Stimulated activated CD4-positive, alpha-beta T cell treated with anti-CD3 and anti-CD28 coated beads, TNF-alpha, amount 100 ng/mL, for 24 hours (primary cell): ENCODE data around the gene GABRR2.
"Not testable (repeated sequence)": the region's sequence is repeated elsewhere in the genome, so short reads cannot be mapped to it uniquely, and the experiment has no call there.

Experiments used
- DNase-seq, 3 experiments: peaks; one replicate each; pipeline ENCODE4 v3.0.0-alpha.2; 2020; ENCODE audit warnings: low read depth in 3 of 3

GABRR2 gene

GRCh38 chr6:89257781-89258180 lies 57.3 kb downstream of the GABRR2 start:
- no peak for DNase-seq

DNA sequence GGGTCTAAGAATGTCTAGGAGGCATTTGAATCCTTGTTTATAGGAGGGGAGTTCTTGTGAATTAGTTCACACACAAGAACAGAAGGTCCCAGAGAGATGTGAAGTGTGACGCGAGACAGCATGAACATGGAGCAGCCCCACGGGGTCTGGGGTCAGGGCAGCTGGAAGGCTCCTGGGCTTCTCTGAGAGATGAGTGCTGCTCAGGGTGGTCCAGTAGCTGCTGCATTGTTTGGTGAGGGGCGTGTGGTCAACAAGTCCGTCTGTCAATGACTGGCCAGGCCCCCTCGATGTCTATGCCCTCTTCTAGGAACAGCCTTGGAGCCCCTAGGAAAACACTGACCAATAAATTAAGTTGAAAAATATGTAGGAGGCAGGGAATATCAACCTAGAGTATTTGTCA lies 57.8 kb downstream of the GABRR2 start:
- DNase-seq, result no peak

GRCh38 chr6:89255417-89255816 lies 59.7 kb downstream of the GABRR2 start:
- no peak for DNase-seq

GRCh38 chr6:89254569-89254968 lies 60.5 kb downstream of the GABRR2 start:
- no peak for DNase-seq

DNA sequence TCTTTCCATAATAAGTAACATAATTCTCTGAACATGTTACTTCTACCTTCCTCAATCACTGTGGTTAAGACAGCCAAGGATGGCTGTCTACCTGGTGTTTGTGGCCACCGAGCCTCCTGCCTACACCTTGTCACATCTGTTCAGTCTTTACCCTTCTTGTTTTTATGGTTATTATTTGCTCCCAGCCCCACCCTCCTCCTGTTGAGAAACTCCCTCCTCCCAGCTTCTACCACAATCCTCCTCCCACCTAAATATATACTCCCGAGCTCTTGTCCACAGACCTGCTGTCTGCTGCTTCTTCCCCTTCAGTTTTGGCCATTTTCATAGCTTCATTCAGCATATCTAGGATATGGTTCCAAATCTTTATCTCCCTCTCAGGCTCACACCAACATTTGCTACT lies 62.2 kb downstream of the GABRR2 start:
- DNase-seq, result no peak

DNA sequence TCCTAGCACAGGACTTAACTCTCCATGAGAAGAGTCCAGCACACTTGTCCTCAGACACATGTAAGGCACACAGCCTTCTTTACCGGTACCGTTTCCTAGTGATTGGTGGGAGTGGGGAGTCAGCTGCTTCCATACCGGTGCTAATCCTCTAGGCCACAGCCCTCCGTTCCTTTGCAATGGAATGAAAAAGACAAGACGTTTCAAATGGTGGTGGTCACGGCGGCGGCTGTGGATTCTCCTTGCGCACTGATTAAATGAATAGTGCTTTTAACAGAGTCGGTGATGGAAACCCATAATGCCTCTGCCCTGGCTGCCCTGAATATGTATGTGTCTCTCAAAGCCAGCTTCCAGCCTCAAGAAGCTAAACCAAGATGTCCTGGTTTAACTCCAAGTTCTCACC lies 63.1 kb downstream of the GABRR2 start:
- DNase-seq, result no peak

- no peak for DNase-seq
These were observed 63.9 kb downstream of the GABRR2 start for GRCh38 chr6:89251170-89251569.

DNA sequence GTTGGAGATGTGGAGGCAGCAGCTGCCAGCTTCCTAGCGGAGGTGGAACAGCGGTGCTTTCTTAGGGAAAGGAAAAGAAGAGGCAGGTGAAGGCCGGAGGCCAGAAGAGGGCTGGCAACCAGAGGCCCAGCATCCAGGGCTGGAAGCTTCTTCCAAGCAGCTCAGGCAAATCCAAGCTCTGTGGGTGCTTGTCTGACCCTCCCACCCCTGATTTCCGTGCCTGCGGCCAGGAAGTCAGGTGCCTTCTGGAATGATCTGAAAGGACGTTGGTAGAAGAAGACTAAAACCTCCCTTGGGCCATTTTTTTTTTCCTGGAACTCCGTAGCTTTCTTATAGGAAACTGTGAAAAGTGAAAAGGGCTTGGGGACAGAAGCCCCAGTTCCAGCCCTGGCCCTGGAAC lies 64.9 kb downstream of the GABRR2 start:
- no peak for DNase-seq

GRCh38 chr6:89244241-89244985 lies 70.7 kb downstream of the GABRR2 start:
- no peak for DNase-seq

GRCh38 chr6:89243331-89243629 lies 71.8 kb downstream of the GABRR2 start:
- DNase-seq, result no peak

DNA sequence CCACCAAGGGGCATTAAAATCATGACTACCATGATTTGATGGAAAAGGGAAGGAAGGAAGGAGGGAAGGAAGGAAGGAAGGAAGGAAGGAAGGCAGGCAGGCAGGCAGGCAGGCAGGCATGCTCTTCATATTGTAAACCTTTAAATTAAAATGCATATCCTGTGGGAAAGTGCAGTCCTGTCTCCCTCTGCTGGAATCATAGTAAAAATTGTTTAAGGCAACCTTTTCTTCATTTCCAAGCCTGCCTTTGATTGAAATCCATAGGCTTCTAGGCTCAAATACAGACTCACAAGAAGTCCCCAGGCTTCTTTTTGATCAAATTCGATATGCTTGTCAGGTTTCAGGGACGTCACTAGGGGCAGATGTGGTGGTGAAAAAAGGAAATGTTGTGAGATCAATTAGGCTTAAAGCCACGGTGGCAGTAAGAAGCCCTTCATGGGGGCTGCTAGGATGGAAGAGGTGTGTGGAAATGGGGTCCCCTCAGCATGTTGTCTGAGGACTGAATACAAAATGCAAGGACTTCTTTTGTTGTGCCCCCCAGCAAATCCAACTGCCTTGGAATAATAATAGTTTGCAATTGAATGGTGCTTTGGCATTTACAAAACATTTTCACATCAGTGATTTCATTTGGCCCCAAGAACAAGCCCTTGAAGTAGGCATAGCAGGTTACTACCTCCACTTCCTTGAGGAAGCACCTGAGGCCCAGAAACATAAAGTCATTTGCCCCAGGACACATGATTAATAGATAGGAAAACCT lies 72.3 kb downstream of the GABRR2 start:
- DNase-seq, result no peak

DNA sequence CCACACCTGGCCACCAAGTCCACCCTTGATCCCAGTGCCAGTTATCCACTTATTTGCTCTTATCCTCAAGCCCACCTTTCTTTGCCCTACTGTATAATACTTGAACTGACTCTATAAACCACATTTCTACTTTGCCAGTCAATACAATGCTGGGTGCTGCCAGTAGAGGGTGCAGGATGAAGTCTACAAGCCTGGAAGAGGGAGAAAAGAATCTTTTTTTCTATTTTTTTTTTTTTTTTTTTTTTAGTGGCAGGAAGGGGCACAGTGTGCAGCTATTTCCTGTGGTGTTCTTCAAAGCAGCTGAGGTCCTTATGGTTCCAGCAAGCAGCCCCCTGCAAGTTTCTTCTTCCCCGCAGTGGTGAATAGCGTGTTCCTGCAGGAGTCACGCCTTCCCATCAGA lies 75.8 kb downstream of the GABRR2 start:
- peak in 1 of 3 experiments; percentile 11 for DNase-seq

- DNase-seq, result no peak
These were observed 77.9 kb downstream of the GABRR2 start for GRCh38 chr6:89237158-89237557.

DNA sequence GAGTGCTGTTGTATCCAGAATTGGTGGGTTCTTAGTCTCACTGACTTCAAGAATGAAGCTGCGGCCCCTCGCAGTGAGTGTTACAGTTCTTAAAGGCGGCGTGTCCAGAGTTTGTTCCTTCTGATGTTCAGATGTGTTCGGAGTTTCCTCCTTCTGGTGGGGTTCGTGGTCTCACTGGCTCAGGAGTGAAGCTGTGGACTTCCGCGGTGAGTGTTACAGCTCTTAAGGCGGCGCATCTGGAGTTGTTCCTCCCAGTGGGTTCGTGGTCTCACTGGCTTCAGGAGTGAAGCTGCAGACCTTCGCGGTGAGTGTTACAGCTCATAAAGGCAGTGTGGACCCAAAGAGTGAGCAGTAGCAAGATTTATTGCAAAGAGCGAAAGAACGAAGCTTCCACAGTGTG lies 81.5 kb downstream of the GABRR2 start:
- DNase-seq, result not testable (repeated sequence)

DNA sequence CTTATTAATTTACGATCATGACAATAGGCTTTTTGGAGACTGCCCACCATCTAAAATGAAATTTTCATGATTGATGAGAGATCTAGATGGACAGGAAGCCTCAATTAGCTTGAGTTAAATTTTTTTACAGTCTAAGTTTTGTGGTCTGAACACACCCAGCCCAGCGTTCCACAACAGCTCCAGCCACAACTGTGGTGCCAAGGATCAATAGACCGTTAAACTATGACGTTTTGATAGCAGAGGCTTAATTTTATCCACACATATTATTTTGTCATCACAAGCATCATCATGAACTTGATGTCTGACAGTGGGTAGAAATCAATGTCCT lies 92.4 kb downstream of the GABRR2 start:
- DNase-seq, result no peak

DNA sequence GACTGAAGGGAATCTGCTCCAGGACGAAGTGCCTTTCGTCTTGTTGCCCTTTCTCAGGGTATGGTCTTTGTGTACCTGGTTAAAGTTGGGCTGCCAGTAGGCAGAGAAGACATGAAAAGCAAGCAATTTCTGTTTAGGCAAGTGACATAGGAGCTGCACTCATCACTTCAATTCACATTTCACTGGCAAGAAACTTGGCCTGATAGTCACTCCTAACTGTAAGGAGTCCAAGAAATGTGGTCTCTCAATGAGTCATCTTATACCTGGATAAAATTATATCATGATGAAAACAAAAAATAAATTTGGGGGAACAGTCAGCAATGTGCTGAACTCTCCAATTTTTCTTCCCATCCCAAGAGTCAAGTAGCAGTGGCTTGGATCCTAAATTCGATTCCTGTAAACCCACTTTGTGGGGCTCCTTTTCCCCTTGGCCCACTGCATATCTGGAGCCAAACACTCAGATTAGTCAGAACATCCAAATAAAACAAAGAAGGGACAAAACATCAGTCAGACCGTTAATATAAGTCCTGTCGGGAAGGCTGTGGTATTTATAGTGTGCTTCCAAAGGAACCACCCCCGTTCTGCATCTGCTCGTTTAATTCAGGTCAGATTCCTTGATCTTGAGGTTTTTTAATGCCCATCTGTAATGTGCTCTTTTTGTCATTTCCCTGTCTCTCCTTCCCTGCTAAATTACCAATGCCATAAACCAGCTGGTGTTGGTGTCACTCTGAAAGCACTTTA lies 93.0 kb downstream of the GABRR2 start:
- no peak for DNase-seq

DNA sequence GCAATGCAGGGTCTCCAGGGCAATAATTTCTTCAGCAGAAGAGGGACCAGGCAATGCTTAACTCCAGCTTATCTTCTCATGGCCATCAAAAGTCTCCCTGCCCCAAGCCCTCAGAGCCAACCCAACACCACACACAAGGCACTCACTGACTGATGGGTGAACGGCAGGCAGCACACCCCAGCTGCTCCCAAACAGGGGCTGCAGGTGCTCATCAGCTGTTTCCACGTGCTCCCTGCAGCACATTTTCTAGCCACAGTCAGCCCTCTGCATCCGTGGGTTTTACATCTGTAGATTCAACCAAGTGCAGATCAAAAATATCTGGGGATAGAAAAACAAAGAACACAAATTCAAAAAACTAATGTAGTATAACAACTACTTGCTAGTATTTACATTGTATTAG lies 94.0 kb downstream of the GABRR2 start:
- DNase-seq, result no peak

- DNase-seq, result no peak
These were observed 97.7 kb downstream of the GABRR2 start, which contains the start of gene GABRR1 for GRCh38 chr6:89217299-89217910. GABRR1 (minus strand) TSS chr6:89217358; CDS start chr6:89217322, 36 bp downstream.

DNA sequence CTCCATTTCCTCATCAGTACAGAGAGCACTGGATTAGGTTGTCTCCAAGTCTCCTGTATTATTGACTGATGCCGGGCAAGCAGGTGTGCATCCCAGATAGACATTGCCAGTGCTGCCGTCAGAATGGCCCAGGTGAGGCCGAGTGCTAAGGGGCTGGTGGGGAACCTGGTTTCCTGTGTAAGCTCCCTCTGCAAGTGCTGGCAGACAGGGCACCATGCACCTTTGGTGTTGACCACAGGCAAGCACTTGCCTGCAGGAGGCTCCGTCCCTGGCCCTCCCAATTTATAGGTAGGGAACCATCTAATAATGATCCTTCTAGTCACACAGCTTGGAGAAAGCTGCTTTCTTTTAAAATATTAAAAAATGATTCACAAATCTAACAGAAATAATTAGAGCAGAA lies 98.7 kb downstream of the GABRR2 start:
- DNase-seq, result no peak

DNA sequence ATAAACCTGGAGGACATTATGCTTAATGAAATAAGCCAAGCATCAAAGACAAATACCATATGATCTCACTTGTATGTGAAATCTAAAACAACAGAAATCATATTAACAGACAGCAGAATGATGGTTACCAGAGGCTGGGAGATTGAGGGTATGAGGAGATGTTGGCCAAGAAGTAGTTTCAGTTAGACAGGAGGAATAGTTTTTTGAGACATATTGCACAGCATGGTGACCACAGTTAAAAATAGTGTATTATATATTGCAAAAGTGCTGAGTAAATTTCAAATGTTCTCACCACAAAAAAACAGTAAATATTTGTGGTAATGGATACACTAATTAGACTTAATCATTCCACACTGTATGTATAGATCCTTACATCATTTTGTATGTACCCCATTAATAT lies 99.7 kb downstream of the GABRR2 start:
- no peak for DNase-seq

DNA sequence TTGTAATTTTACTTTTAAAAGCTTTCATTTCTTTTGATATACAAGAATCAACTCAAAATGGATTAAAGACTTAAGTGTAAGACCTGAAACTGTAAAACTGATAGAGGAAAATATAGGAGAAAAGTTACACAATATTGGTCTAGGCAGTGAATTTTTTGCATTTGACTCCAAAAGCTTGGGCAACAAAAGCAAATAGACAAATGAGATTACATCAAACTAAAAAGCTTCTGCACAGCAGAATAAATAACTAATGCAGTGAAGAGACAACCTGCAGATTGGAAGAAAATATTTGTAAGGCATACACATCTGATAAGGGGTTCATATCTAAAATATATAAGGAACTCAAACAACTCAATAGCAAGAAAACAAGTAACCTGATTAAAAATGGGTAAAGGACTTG lies 100.9 kb downstream of the GABRR2 start:
- DNase-seq, result no peak

DNA sequence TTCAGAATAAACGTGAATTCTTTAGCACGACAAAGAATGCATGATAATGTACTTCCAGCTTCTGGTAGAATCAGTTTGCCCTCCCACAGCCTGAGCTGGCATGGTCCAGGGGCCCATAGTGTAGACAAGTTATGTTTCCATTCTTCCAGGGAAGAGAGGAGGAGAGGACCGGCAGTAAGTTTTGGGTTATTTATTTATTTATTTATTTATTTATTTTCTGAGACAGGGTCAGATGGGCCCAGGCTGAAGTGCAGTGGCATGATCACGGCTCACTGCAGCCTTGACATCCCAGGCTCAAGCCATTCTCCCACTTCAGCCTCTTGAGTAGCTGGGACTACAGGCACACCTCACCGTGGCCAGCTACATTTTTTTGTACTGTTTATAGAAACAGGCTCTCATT lies 102.6 kb downstream of the GABRR2 start:
- no peak for DNase-seq

GRCh38 chr6:89209457-89209856 lies 105.6 kb downstream of the GABRR2 start:
- no peak for DNase-seq
